GM23338 (cell line): ENCODE measurements around the gene RNF187.

ENCODE experiments used
- CREB1 ChIP-seq: fragments of 250-450 bp; sonication (Bioruptor Pico); IDR thresholded peaks from 2 replicates; pipeline ENCODE4 v1.5.0; 2020; ENCODE audit warnings: low read depth, mild to moderate bottlenecking, moderate library complexity
- CTCF ChIP-seq, 2 experiments: fragments of 200-600 bp in 1 of 2; sonication (generic) in 1 of 2; conservative IDR thresholded peaks; 2 replicates each; pipeline versions ENCODE4 v1.5.1 to v1.6.1; 2016 to 2017; ENCODE audit warnings: antibody characterized with exemption in 2 of 2, low read depth in 2 of 2, mild to moderate bottlenecking in 2 of 2, moderate library complexity in 1 of 2
- ETS1 ChIP-seq: IDR thresholded peaks from 2 replicates; pipeline ENCODE4 v1.6.1; 2016; ENCODE audit warnings: antibody characterized with exemption
- EZH2phosphoT487 ChIP-seq: fragments of 200-600 bp; sonication (generic); IDR thresholded peaks from one replicate; pipeline ENCODE4 v1.8.1; 2018; ENCODE audit warnings: antibody characterized with exemption; ENCODE audit not compliant: unreplicated experiment
- JUNB ChIP-seq: IDR thresholded peaks from one replicate; pipeline ENCODE4 v1.6.1; 2016; ENCODE audit warnings: antibody characterized with exemption; ENCODE audit not compliant: unreplicated experiment
- POLR2AphosphoS5 ChIP-seq: IDR thresholded peaks from 2 replicates; pipeline ENCODE4 v1.6.1; 2016; ENCODE audit warnings: antibody characterized with exemption, low read depth

- TF ChIP-seq CREB1 (CRISPR knock-in tag) (no peak), CTCF (conservative IDR thresholded peaks at IDR 0.05; ENCODE audit: low read depth in 2 of 2) (no peak), JUNB (no peak), POLR2AphosphoS5 (no peak), EZH2phosphoT487 (no peak), ETS1 (no peak)
These were observed 14.5 kb upstream of the RNF187 start for GRCh38 chr1:228472655-228473054.
